Measurements from ENCODE around the gene FAM53B.

The FAM53B gene

GRCh38 chr10:124694481-124695220 lies 49.5 kb downstream of the FAM53B start:
- FAIRE-seq: no peak

- FAIRE-seq: no peak
These were observed 50.3 kb downstream of the FAM53B start for GRCh38 chr10:124693801-124694416.

- no peak for FAIRE-seq
These were observed 50.8 kb downstream of the FAM53B start for GRCh38 chr10:124693396-124693795.

- no peak for FAIRE-seq
These were observed 52.1 kb downstream of the FAM53B start for GRCh38 chr10:124692100-124692446.

GRCh38 chr10:124691421-124692099 lies 52.6 kb downstream of the FAM53B start:
- FAIRE-seq: no peak

GRCh38 chr10:124691002-124691401 lies 53.2 kb downstream of the FAM53B start:
- FAIRE-seq: no peak

- no peak for FAIRE-seq
These were observed 54.2 kb downstream of the FAM53B start for GRCh38 chr10:124689911-124690498.

GRCh38 chr10:124688889-124689670 lies 55.1 kb downstream of the FAM53B start:
- FAIRE-seq: no peak

- FAIRE-seq: no peak
These were observed 55.8 kb downstream of the FAM53B start for GRCh38 chr10:124688386-124688785.

- FAIRE-seq: no peak
These were observed 57.3 kb downstream of the FAM53B start for GRCh38 chr10:124686707-124687376.

GRCh38 chr10:124685261-124685660 lies 58.9 kb downstream of the FAM53B start:
- no peak for FAIRE-seq

GRCh38 chr10:124683814-124684213 lies 60.4 kb downstream of the FAM53B start:
- no peak for FAIRE-seq

GRCh38 chr10:124681626-124682552 lies 62.3 kb downstream of the FAM53B start:
- FAIRE-seq: no peak

- FAIRE-seq: no peak
These were observed 63.1 kb downstream of the FAM53B start for GRCh38 chr10:124681091-124681490.

- no peak for FAIRE-seq
These were observed 63.5 kb downstream of the FAM53B start for GRCh38 chr10:124680675-124681074.

- FAIRE-seq: no peak
These were observed 64.8 kb downstream of the FAM53B start for GRCh38 chr10:124679401-124679800.

- no peak for FAIRE-seq
These were observed 65.5 kb downstream of the FAM53B start for GRCh38 chr10:124678557-124679240.

- FAIRE-seq: no peak
These were observed 66.2 kb downstream of the FAM53B start for GRCh38 chr10:124677749-124678556.

- no peak for FAIRE-seq
These were observed 66.9 kb downstream of the FAM53B start for GRCh38 chr10:124677293-124677699.
